ENCODE measurements around the gene THOC7. TPM values are rescaled to one million over a fixed set of nuclear protein-coding genes. Genes with fewer than 3 reads are reported as not detected.

Gene THOC7
- total RNA-seq, 1 donor from 2014 or later, result 48.9 TPM

- Mint-ChIP-seq H3K9me3 (ENCODE audit: low read depth) (no peaks in the 10 kb centered on the region), H3K36me3 (ENCODE audit: low read depth) (no peaks in the 10 kb centered on the region), H3K27ac (ENCODE audit: unreplicated experiment) (peak overlapping the region; percentile 27), H3K4me1 (ENCODE audit: low read depth) (peaks cover 34% of the 10 kb centered on the region), H3K4me3 (ENCODE audit: unreplicated experiment) (no peak overlapping the region), H3K27me3 (ENCODE audit: low read depth) (no peaks in the 10 kb centered on the region)
- no peak for TF ChIP-seq CTCF (IDR thresholded peaks at IDR 0.05)
- DNase-seq (ENCODE audit: low spot score), result no peak
These were observed 14.3 kb upstream of the THOC7 start for GRCh38 chr3:63877737-63878393.

GRCh38 chr3:63876260-63876659 is 12.7 kb upstream of the THOC7 start:
- no peak overlapping the region for H3K27ac Mint-ChIP-seq (ENCODE audit: unreplicated experiment)
- peaks cover 41% of the 10 kb centered on the region for H3K4me1 Mint-ChIP-seq (ENCODE audit: low read depth)
- H3K36me3 Mint-ChIP-seq (ENCODE audit: low read depth), result no peaks in the 10 kb centered on the region

DNA sequence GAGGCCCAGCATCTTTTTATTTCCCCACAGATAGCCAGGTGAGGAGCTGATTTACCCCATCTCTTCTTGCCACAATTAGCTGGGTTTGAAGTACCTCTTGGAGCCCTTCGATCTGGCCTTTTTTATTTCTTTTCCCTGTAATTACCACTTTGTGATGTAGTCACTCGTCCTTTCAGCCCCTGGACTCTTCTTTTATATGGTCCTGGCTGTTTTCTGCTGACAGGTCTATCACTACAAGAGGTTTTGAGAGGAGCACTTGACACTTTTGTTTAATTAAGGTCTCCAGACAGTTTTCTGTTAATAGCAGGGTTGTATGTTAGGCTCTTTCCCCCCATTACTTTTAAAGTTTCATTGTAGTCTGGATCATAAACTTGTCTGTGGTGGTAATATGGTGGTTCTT is 11.9 kb upstream of the THOC7 start:
- no peak for TF ChIP-seq CTCF (IDR thresholded peaks at IDR 0.05)
- H3K27ac Mint-ChIP-seq (ENCODE audit: unreplicated experiment), result no peak overlapping the region
- DNase-seq (ENCODE audit: low spot score), result no peak

More at GRCh38 chr3:63876260-63876659, 12.7 kb upstream of the THOC7 start:
- Mint-ChIP-seq H3K9me3 (ENCODE audit: low read depth) (no peaks in the 10 kb centered on the region), H3K4me3 (ENCODE audit: unreplicated experiment) (no peak overlapping the region), H3K27me3 (ENCODE audit: low read depth) (no peaks in the 10 kb centered on the region)
- no peak for TF ChIP-seq CTCF (IDR thresholded peaks at IDR 0.05)
- no peak for DNase-seq (ENCODE audit: low spot score)

GRCh38 chr3:63874769-63875168 is 11.2 kb upstream of the THOC7 start:
- no peak overlapping the region for H3K4me3 Mint-ChIP-seq (ENCODE audit: unreplicated experiment)
- H3K36me3 Mint-ChIP-seq (ENCODE audit: low read depth), result no peaks in the 10 kb centered on the region
- H3K9me3 Mint-ChIP-seq (ENCODE audit: low read depth), result no peaks in the 10 kb centered on the region
- DNase-seq (ENCODE audit: low spot score), result no peak
- H3K27me3 Mint-ChIP-seq (ENCODE audit: low read depth), result no peaks in the 10 kb centered on the region
- no peak overlapping the region for H3K27ac Mint-ChIP-seq (ENCODE audit: unreplicated experiment)
- H3K4me1 Mint-ChIP-seq (ENCODE audit: low read depth), result peaks cover 44% of the 10 kb centered on the region
- TF ChIP-seq CTCF (IDR thresholded peaks at IDR 0.05), result no peak

More for the DNA sequence above, 11.9 kb upstream of the THOC7 start:
- H3K27me3 Mint-ChIP-seq (ENCODE audit: low read depth), result no peaks in the 10 kb centered on the region
- no peaks in the 10 kb centered on the region for H3K36me3 Mint-ChIP-seq (ENCODE audit: low read depth)
- H3K4me1 Mint-ChIP-seq (ENCODE audit: low read depth), result peaks cover 43% of the 10 kb centered on the region
- no peaks in the 10 kb centered on the region for H3K9me3 Mint-ChIP-seq (ENCODE audit: low read depth)
- no peak overlapping the region for H3K4me3 Mint-ChIP-seq (ENCODE audit: unreplicated experiment)

DNA sequence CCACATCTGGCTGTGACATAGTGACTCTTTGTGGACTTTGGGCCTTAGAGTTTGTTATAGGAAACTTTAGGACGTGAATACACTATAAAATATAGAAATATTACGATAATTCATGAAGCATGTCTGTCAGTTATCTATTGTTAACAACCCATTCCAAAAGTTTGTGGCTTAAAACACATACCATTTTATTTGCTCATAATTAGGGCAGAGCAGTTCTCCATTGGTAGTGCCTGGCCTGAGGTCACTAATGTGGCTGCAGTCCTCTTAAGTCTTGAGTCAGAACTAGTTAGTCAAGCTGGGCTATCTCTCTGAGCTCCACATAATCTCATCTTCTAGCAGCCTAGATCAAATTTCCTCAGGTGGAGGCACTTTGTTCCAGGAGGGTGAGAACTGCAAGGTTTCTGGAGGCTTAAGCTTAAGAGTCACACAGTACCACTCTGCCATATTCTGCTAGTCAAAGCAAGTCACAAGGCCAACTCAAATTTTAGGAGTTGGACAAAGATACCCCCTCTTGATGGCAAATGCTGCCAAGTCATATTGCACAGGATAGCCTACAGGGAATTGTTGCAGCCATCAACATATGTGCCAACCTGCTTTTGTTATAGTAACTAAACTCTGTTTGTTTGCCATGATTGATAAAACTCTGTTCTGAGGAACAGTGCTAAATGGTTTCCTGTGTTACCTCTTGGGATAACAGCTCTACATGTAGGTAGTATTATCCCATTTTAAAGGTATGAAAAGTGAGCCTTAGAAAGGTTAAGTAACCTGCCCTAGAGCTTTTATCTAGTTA is 8.7 kb upstream of the THOC7 start:
- DNase-seq (ENCODE audit: low spot score), result no peak
- Mint-ChIP-seq H3K36me3 (ENCODE audit: low read depth) (no peaks in the 10 kb centered on the region), H3K9me3 (ENCODE audit: low read depth) (no peaks in the 10 kb centered on the region), H3K27me3 (ENCODE audit: low read depth) (no peaks in the 10 kb centered on the region), H3K27ac (ENCODE audit: unreplicated experiment) (no peak overlapping the region), H3K4me1 (ENCODE audit: low read depth) (peaks cover 29% of the 10 kb centered on the region), H3K4me3 (ENCODE audit: unreplicated experiment) (no peak overlapping the region)
- no peak for TF ChIP-seq CTCF (IDR thresholded peaks at IDR 0.05)

Data from chondrocyte (in vitro differentiated cells).